NCI-H1105 treated with DMSO at 0.1 percent for 48 hours (cell line): ENCODE measurements around the gene CPT1B.
"Not testable (repeated sequence)": the region's sequence is repeated elsewhere in the genome, so short reads cannot be mapped to it uniquely, and the experiment has no call there.

ENCODE experiments used
- DNase-seq: peaks from one replicate; lab custom pipeline; 2025; lab: John Stamatoyannopoulos, UW

The CPT1B gene

GRCh38 chr22:50527921-50528681, 50.1 kb downstream of the CPT1B start:
- DNase-seq = no peak

GRCh38 chr22:50526834-50527801, 51.1 kb downstream of the CPT1B start:
- DNase-seq = no peak

- peak; percentile 62 for DNase-seq
Measured at GRCh38 chr22:50526108-50526833, 52.0 kb downstream of the CPT1B start.

- no peak for DNase-seq
Measured at GRCh38 chr22:50525858-50526107, 52.4 kb downstream of the CPT1B start.

GRCh38 chr22:50525104-50525857, 52.9 kb downstream of the CPT1B start, which contains the start of gene SCO2:
Gene SCO2, minus strand, starts transcription at chr22:50525598. Its CDS starts 1,187 bp downstream, at chr22:50524411.
- peak; percentile 92 for DNase-seq

GRCh38 chr22:50524676-50525103, 53.5 kb downstream of the CPT1B start:
- DNase-seq = peak; percentile 46

GRCh38 chr22:50523806-50524675, 54.2 kb downstream of the CPT1B start:
- no peak for DNase-seq

GRCh38 chr22:50523458-50523805, 54.8 kb downstream of the CPT1B start:
- no peak for DNase-seq

- no peak for DNase-seq
Measured at GRCh38 chr22:50522806-50523438, 55.3 kb downstream of the CPT1B start.

GRCh38 chr22:50522208-50522805, 55.9 kb downstream of the CPT1B start:
- no peak for DNase-seq

GRCh38 chr22:50521710-50522109, 56.5 kb downstream of the CPT1B start:
- no peak for DNase-seq

- DNase-seq = no peak
Measured at GRCh38 chr22:50520826-50521453, 57.3 kb downstream of the CPT1B start.

GRCh38 chr22:50520184-50520583, 58.0 kb downstream of the CPT1B start:
- DNase-seq = not testable (repeated sequence)

- DNase-seq = no peak
Measured at GRCh38 chr22:50519151-50519550, 59.1 kb downstream of the CPT1B start.
